AG04450 (cell line): ENCODE measurements around the gene NOLC1. TPM values are rescaled to one million over a fixed set of nuclear protein-coding genes. Genes with fewer than 3 reads are reported as not detected.

Experiments
- CTCF ChIA-PET: fragments of 300-600, 350-600 bp; formaldehyde crosslinking; extraction: SDS; loops from one replicate; lab custom pipeline; 2022; ENCODE audit warnings: antibody characterized with exemption, inconsistent platforms; lab: Charles Lee
- POLR2A ChIA-PET: fragments of 350-600 bp; formaldehyde crosslinking; extraction: SDS; loops from one replicate; lab custom pipeline; 2021; ENCODE audit warnings: antibody characterized with exemption, inconsistent platforms; lab: Yijun Ruan, JAX
- DNase-seq: peaks from one replicate; pipeline ENCODE4 v3.0.0-alpha.2; 2011; ENCODE audit warnings: low read depth, low spot score
- H3K27ac ChIP-seq: one replicate; pipeline ENCODE4 v1.5.1; 2012; ENCODE audit warnings: low read depth, low read length, control low read depth
- H3K27me3 ChIP-seq: one replicate; pipeline ENCODE4 v1.6.0; 2012; ENCODE audit warnings: low read length; ENCODE audit not compliant: control insufficient read depth, insufficient read depth
- H3K4me3 ChIP-seq: 2 replicates; pipeline ENCODE4 v1.5.1; 2011; ENCODE audit warnings: mild to moderate bottlenecking, low read depth, low read length, control low read depth
- H3K9me3 ChIP-seq: 2 replicates; pipeline ENCODE4 v1.5.1; 2012; ENCODE audit warnings: low read length; ENCODE audit not compliant: control insufficient read depth, insufficient read depth
- polyA plus RNA-seq: library from polyadenylated mRNA; depleted of rRNA; stranded (reverse); fragments of >200 nt; gene quantifications from 2 replicates; pipeline ENCODE4 v1.2.3, GENCODE V29; 2011
- TF ChIP-seq, protein P1 (sequence below): IDR thresholded peaks from 2 replicates; pipeline ENCODE4 v1.5.1; 2011; ENCODE audit warnings: low read depth, low read length, control low read depth, inconsistent platforms

The NOLC1 gene
- polyA plus RNA-seq, 1 experiment, result 80.8 TPM

DNA sequence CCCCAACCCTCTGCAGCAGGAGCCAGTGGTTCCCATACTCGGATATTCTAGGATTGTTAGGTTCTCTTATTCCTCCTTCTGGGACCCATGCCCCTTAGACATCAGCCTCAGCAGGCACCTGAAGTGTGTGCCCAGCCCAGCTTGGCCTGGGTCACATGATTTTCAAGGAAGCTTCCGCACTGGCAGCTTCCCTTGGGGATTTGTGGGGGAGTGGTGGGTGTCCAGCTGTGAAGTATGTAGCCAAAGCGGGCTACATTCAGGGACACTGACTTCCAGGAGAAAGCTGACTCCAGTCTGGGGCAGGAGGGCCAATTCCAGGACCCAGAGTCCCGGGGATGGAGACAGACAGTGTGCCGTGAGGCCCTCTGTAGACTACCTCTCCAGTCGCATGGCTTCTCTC lies 33.3 kb upstream of the NOLC1 start:
- POLR2A ChIA-PET, result interaction anchor here (0.5 to 1.4 kb wide), 5 partner anchors 15 to 298 kb away, joined by 3 to 5 read pairs (median 3); partner anchors contain the start of gene NOLC1
- DNase-seq, result no peak
- Histone ChIP-seq H3K27ac (peak overlapping the region; percentile 90), H3K9me3 (no peaks in the 10 kb centered on the region), H3K27me3 (no peaks in the 10 kb centered on the region), H3K4me3 (peak overlapping the region; percentile 91)
- CTCF ChIA-PET, result interaction anchor here (0.6 kb wide), 1 partner anchor 38 kb away, joined by 3 read pairs; no protein-coding TSS in a partner anchor
- TF ChIP-seq, protein P1, sequence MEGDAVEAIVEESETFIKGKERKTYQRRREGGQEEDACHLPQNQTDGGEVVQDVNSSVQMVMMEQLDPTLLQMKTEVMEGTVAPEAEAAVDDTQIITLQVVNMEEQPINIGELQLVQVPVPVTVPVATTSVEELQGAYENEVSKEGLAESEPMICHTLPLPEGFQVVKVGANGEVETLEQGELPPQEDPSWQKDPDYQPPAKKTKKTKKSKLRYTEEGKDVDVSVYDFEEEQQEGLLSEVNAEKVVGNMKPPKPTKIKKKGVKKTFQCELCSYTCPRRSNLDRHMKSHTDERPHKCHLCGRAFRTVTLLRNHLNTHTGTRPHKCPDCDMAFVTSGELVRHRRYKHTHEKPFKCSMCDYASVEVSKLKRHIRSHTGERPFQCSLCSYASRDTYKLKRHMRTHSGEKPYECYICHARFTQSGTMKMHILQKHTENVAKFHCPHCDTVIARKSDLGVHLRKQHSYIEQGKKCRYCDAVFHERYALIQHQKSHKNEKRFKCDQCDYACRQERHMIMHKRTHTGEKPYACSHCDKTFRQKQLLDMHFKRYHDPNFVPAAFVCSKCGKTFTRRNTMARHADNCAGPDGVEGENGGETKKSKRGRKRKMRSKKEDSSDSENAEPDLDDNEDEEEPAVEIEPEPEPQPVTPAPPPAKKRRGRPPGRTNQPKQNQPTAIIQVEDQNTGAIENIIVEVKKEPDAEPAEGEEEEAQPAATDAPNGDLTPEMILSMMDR, result no peak

GRCh38 chr10:102119417-102120141 lies 32.6 kb upstream of the NOLC1 start:
- Histone ChIP-seq H3K9me3 (no peaks in the 10 kb centered on the region), H3K27ac (peak overlapping the region; percentile 90), H3K27me3 (no peaks in the 10 kb centered on the region), H3K4me3 (peak overlapping the region; percentile 91)
- DNase-seq, result peak; percentile 36
- TF ChIP-seq, protein P1, result no peak
- ChIA-PET CTCF (interaction anchor here (0.6 kb wide), 1 partner anchor 39 kb away, joined by 3 read pairs; no protein-coding TSS in a partner anchor), POLR2A (interaction anchor here (0.5 to 1.4 kb wide), 2 partner anchors 32 to 36 kb away, joined by 3 to 5 read pairs; partner anchors contain the start of gene NOLC1)

DNA sequence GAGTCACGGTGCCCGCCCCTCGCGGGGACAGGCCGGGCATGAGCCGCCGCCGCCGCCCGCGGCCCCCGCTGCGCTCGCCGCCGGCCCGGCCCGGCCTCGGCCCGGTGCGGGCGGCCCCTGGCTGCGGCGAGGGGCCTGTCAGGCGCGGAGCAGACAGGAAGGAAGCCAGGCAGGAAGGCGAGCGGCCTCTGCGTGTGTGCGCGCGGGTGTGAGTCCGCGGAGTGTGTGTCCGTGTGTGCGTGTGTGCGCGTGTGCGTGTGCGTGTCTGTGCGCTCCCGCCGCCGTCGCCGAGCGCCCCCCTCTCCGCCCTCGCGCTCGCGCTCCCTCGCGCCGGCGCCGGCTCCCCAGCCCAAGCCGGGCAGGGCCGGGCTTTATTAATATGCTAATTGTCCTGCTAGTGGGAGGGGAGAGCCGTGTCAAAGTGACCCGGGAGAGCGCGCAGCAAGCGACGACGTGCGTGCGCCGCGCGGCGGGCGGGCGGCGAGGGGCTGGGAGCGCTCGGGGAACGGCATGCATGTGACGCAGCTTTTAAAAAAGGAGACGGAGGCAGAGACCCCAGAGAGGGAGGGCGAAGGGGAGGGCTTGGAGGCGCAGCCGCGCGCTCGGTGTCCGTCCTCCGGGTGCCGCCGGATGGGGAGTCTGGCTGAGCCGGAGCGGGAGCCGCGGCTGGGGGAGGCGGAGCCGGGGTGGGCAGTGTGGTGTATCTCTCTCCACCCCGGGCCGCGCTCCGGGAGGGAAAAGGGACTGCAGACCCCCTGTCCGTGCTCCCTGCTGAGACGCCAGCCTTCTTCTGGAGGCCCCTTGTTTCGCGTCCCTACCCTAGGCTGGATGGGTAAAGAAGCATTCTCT lies 31.8 kb upstream of the NOLC1 start, which contains the start of gene LDB1:
LDB1 (minus strand) TSS at position 227 of the 849 bp plus-strand sequence. CDS start 258 bp downstream, outside the sequence.
- no peaks in the 10 kb centered on the region for H3K27me3 ChIP-seq
- no peaks in the 10 kb centered on the region for H3K9me3 ChIP-seq
- peak within 1 kb of the TSS; percentile 91 for H3K4me3 ChIP-seq
- peak within 1 kb of the TSS; percentile 96 for H3K27ac ChIP-seq
- POLR2A ChIA-PET, result interaction anchor here (1.5 to 2.0 kb wide), 2 partner anchors 18 to 182 kb away, joined by 4 to 8 read pairs; no protein-coding TSS in a partner anchor
- DNase-seq, result peak; percentile 53
- CTCF ChIA-PET, result no interaction called here
- TF ChIP-seq, protein P1, result no peak

DNA sequence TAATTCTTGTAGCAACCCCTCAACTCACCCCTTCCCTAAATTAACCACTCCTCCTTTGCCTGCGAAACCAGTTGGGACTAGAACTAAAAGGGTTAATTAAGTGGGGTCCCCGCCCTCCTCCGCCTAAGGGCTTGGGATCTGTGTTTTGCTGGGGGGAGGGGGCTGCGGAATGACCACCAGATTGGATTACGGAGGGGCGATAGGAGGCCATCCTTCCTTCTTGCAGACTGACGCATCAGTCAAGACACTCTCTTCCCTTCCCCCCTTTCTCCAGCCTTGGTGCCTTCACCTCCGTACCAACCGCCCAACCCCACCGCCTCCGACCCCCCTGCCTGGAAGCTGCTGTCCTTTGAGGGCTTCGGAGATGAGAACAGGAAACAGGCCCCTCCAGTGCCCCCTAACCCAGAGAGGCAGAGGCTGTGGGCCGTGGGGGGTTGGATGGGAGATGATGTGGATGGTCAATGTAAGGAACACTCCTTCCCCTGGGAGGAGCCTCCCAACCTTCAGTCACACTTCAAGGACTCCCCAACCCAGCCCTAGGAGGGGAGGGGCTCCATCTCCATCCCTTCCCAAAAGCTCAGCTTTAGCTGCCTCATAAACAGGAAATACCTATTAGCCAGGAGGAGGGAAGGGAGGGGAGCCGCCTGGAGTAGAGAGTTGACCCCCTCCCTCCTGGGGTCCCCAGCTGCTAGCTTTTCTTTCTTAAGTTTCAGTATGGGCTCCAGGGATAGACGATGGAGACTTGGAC lies 31.0 kb upstream of the NOLC1 start:
- Histone ChIP-seq H3K27ac (peak overlapping the region; percentile 96), H3K27me3 (no peaks in the 10 kb centered on the region), H3K4me3 (peak overlapping the region; percentile 91), H3K9me3 (no peaks in the 10 kb centered on the region)
- ChIA-PET POLR2A (interaction anchor here (0.6 to 2.0 kb wide), 6 partner anchors 9 to 463 kb away, joined by 3 to 8 read pairs (median 6); partner anchors contain the start of gene NOLC1), CTCF (interaction anchor here (0.9 to 3.0 kb wide), 2 partner anchors 11 to 48 kb away, joined by 3 to 23 read pairs; partner anchors contain the start of gene PPRC1)
- DNase-seq, result peak; percentile 84
- TF ChIP-seq, protein P1, result no peak
